Measurements from ENCODE around the gene ST6GALNAC1.

- TF ChIP-seq EZH2 (IDR thresholded peaks at IDR 0.05; ENCODE audit: borderline replicate concordance, low read depth, low read length, poor library complexity, severe bottlenecking) (no peak), CTCF (conservative IDR thresholded peaks at IDR 0.05; ENCODE audit: low read depth, low read length) (no peak)
These were observed at the start of gene ST6GALNAC1 for GRCh38 chr17:76643553-76644148.

Data from A673 (cell line).